ENCODE data around the gene TMEM43.

The TMEM43 gene

DNA sequence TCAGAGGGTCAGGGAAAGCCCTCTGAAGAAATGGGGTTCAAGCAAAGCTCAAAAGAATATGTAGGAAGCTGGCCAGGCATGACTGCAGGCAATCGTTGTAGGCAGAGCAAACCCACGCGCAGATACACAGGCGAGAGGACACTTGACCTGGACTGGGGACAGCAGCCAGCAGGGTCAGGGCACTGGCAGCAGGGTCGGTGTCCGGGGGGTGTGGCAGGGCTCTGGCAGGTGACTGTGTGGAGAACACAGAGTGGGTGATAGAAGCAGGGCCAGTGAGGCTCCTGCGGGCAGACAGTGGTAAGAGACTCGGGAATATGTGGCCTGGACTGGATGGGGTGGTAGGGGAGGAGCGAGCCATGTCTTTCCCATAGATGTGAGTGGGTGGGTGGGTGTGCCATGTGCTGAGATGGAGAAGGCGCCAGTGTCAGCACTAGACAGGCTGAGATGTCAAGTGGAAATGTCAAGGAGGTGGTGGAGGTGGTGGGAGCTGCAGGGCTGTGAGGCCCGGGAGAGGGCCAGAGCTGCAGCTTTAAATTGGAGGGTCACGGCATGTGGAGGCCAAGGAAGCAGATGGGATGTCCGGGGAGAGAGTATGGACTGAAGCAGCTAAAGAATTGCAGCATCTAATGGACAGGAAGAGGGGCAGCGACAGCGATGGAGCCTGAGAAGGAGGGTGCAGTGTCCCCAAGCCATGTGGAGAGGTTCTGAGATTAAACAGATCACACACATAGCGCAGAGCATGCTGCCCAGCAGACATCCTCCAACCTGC is 13.4 kb downstream of the TMEM43 start:
- DNase-seq (ENCODE audit: low spot score), result no peak

DNA sequence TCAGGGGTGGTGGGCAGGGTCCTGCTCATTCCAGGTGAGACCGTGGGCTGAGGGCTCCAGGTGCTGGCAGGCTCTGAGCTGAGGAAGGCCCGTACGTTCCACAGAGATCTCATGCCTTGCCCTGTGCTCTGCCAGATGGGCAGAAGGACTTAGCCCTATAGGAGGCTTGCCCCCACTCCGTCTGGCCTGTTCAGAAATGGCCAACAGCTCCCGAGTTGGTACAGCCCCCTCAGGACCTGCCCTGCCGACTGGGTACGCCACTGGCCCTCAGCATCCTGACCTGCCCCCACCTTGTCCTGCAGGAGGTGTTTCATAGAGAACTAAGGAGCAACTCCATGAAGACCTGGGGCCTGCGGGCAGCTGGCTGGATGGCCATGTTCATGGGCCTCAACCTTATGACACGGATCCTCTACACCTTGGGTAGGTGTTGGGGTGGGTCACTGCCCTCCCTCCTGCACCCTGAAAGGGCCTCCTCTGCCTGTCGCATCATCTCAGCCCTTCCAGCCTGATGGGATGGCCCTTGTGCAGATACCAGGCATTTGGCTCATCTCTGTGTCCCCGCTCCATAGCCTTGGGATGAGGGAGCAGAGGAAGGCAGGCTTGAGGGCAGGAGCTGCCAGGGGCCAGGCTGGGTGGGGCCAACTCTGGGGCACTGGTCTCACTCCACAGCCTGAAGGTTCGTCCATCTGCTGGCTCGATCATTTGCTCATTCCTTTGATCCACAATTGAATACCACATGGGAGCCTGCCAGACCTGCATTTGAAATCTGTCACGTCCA is 14.2 kb downstream of the TMEM43 start:
- no peak for DNase-seq (ENCODE audit: low spot score)

DNA sequence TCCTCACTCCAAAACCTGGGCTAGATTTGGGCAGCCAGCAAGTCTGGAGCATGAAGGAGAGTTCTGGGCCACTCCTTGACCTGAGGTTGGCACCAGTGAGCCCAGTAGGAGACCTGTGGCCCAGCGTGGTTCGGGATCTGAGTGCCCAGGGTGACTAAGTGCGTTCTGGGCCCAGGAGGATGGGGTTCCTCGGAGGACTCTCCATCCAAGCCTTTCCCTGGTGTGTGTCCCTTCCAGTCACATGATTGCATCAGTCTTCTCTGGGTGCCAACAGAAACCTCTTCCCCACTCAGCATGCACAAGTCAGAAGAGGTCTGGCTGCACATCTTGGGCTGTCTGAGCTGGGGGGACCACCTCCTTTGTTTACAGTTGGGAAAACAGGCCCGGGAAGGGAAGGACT is 14.9 kb downstream of the TMEM43 start:
- DNase-seq (ENCODE audit: low spot score), result no peak

- no peak for DNase-seq (ENCODE audit: low spot score)
Observed at GRCh38 chr3:14140668-14141067, 15.8 kb downstream of the TMEM43 start.

GRCh38 chr3:14141144-14141543 is 16.3 kb downstream of the TMEM43 start:
- no peak for DNase-seq (ENCODE audit: low spot score)

DNA sequence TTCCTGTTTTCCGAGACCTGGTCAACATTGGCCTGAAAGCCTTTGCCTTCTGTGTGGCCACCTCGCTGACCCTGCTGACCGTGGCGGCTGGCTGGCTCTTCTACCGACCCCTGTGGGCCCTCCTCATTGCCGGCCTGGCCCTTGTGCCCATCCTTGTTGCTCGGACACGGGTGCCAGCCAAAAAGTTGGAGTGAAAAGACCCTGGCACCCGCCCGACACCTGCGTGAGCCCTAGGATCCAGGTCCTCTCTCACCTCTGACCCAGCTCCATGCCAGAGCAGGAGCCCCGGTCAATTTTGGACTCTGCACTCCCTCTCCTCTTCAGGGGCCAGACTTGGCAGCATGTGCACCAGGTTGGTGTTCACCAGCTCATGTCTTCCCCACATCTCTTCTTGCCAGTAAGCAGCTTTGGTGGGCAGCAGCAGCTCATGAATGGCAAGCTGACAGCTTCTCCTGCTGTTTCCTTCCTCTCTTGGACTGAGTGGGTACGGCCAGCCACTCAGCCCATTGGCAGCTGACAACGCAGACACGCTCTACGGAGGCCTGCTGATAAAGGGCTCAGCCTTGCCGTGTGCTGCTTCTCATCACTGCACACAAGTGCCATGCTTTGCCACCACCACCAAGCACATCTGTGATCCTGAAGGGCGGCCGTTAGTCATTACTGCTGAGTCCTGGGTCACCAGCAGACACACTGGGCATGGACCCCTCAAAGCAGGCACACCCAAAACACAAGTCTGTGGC is 16.9 kb downstream of the TMEM43 start:
- no peak for DNase-seq (ENCODE audit: low spot score)

- DNase-seq (ENCODE audit: low spot score), result no peak
Observed at GRCh38 chr3:14142567-14143270, 17.9 kb downstream of the TMEM43 start.

- DNase-seq (ENCODE audit: low spot score), result no peak
Observed at GRCh38 chr3:14143271-14144225, 18.7 kb downstream of the TMEM43 start.

GRCh38 chr3:14144423-14145075 is 19.7 kb downstream of the TMEM43 start:
- DNase-seq (ENCODE audit: low spot score), result peak; percentile 40

GRCh38 chr3:14145236-14145635 is 20.4 kb downstream of the TMEM43 start:
- DNase-seq (ENCODE audit: low spot score), result no peak

DNA sequence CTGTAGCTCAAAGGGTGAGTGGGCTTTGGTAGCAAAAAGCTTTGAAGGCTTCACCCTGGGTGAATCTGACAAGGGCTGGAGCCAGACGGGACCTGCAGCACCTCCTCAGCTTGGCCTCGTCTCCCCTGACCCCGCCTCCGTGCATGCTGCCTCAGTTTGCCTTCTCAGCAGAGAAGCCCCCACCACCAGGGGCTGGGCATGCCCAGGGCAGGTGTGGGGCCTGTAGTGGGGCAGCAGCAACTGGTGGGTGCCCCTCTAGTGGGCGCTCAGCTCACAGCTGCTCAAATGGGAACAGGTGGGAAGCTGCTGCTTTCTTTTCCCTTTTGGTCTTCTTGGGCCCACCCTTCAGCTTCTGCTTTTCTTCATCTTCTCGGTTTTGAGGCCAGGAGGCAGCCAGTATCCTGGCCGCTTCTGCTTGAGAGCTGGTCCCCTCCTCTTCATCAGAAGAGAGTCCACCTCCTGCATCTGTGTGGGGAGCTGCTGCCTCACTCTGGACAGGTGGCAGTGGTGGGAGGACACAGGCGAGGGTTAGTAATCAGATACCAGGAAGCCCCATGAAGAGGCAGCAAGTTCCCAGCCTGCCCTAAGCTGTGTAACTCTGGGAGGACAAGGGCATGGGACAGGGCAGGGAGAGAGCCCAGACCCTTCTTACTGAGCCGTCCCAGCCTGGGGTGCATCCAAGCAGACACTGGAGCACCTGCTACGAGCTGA is 21.0 kb downstream of the TMEM43 start:
- DNase-seq (ENCODE audit: low spot score), result no peak

DNA sequence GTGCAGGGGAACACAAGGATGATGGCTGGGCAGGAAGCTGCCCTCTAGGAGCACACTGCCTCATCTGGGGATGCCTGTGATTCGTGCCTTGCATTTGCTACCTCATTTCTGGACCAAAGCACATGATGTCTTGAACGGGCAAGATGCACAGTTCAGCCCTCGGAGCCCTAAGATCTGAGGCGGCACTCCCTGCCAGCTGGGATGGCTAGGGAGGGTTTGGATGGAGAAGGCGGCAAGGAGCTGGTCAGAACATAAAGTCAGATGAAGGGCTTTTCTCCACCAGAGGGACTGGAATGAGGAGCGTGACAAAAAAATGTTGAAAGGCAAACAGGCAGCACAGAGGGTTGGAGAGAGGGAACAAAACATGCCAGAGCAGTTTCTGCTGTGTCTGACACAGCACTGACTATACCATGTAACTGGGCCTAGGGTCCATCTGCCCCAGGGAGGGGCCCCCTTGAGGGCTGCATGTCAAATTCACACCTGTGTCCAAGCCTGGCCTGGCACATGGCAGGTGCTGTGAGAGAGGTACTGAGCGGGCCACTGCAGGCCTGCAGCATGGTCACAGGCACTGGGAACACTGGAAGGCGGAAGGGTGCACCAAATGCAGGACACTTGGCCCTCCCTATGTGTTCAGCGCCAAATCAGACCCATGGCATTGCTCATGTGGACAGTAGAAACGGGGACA is 21.7 kb downstream of the TMEM43 start:
- DNase-seq (ENCODE audit: low spot score), result no peak

DNA sequence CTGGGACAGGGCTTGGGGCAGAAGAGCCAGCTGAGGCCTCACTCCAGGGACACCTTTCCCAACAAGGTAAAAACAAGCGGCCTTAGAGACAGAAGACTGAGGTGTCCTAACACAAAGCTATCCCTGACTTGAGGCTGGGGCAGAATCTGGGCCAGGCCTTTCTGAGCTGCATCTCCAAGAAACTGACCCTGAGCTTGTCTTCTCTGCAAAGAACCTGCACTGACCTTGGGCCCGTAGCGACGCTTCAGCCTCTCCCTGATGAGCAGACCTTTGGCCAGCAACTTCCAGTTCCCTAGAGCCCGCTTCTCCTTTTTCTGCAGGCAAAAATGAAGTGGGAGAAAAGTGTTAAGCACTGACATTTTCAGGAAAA is 22.2 kb downstream of the TMEM43 start:
- DNase-seq (ENCODE audit: low spot score), result no peak

DNA sequence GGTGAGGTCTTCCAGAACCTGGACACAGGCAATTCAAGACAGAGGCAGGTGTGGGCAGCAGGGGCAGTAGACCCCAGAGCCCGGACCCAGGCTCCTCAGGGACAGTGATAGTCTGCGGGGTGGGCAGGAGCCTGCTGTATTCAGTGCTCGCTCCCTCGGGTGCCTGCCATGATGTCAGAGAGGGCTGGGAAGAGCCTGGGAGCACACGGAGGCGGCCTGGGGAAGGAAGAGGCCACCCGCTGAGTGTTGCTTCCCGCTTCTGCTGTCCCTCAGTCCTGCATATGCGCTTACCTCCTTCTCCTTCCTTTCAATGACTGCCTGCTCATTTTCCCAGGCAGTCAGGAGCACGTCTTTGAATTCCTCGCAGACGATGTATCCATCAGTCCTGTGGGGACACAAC is 22.8 kb downstream of the TMEM43 start:
- DNase-seq (ENCODE audit: low spot score), result no peak

GRCh38 chr3:14148041-14148985 is 23.5 kb downstream of the TMEM43 start:
- DNase-seq (ENCODE audit: low spot score), result no peak

DNA sequence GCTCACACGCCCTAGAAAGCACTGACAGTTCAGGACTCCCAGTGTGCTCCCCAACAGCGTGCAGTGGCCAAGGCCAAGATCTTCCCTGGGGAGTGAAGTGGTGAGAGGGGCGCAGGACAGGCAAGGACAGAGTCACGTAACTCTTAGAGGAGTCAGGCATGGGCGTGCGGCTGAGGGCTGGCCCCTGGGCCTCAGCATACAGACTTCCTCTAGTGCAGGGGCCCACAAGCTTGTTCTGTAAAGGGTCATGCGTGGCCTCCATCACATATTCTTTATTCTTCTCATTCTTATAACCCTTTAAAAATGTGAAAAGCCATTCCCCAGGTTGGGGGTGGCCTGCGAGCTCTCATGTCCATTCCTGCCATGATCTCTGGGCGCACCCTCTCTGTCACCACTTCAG is 25.2 kb downstream of the TMEM43 start:
- no peak for DNase-seq (ENCODE audit: low spot score)

DNA sequence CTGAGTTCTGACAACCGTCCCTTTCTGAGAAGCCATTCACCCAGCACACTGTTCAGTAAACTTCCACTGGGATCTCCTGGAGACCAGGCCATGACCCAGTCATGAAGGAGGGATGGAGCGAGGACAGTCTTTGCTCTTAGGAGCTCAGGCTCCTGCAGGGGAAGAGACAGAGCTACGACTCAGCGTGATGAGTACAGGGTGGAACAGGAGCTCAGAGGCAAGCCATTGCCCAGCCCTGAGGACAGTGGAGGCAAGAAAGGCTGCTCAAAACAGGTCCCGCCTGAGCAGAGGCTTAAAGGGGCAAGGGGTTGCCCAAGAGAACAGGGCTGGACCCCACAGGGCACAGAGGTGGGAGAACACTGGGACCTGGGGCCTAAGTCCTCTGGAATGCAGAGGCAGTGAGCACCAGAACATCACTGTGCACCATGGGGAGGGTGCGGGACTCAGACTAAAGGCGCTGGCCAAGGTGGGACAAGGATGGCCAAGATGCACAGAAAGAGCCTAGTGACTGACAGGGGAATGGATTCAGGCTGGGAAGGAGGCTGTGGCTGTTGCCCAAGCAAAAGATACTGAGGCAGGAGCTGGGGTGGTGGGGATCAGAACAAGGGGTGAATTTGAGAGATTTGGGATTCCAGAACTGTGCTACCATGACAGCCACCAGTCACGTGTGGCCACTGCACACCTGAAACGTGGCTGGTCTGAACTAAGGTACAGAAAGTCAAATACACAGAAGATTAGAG is 25.8 kb downstream of the TMEM43 start:
- DNase-seq (ENCODE audit: low spot score), result no peak

Measured in cerebellar cortex (tissue), 1 donor.